ENCODE data around the gene DDX5. TPM values are rescaled to one million over a fixed set of nuclear protein-coding genes. Genes with fewer than 3 reads are reported as not detected.

The DDX5 gene
- total and polyA plus RNA-seq, 2 of the 4 experiments (the other 2 are of a cell fraction): 253 to 781 TPM

DNA sequence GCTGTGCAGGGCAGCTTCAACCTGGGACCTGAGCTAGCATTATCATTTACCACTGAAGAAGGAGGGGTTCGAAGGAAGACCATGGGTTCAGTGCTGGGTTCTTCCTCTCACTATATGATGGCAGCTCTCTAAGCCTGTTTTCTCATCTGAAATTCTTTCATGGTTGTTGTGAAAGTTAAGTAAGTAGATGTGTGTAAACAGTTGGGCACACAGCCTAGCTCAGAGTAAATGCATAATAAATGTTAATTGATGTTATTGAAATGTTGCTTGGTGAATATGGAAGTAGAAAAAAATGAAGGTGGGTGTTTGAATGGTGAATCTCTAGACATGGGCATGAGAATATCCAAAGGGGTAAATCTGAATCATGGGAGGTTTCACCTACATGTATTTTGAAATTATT lies 9.7 kb upstream of the DDX5 start:
- no peak overlapping the region for H2BK5ac ChIP-seq (ENCODE audit: low read depth, low read length, poor library complexity, severe bottlenecking)
- BruUV-seq (replicated peaks): no TSS peak
- H3K9ac ChIP-seq (ENCODE audit: low read depth, low read length): no peak overlapping the region
- no peaks in the 10 kb centered on the region for H3K9me3 ChIP-seq (ENCODE audit: control insufficient read depth, insufficient read depth, low read length)
- intact Hi-C loops (cut with micrococcal nuclease): no loop called here
- ATAC-seq (ENCODE audit: low read depth) (no peak; the same call in 1 of the 2 replicates), DNase-seq (no peak)
- no peaks in the 10 kb centered on the region for H3K27me3 ChIP-seq (ENCODE audit: control insufficient read depth, insufficient read depth, low read length)
- H2AFZ ChIP-seq (replicated peaks; ENCODE audit: low read length, poor library complexity): no peak overlapping the region
- dilution Hi-C loops (cut with HindIII; ENCODE audit: low sequenced_read_pairs, unreplicated experiment): no loop called here
- H3K4me1 ChIP-seq (ENCODE audit: control insufficient read depth, insufficient read depth, low read length): no peaks in the 10 kb centered on the region
- peaks cover 19 to 26% of the 10 kb centered on the region in 2 experiments for H3K79me1 ChIP-seq (ENCODE audit: low read depth in 1 of 2, low read length in 2 of 2)
- no peak overlapping the region for H2BK15ac ChIP-seq (ENCODE audit: low read depth, low read length)
- WGBS, 2 experiments (ENCODE audit: extremely low coverage in 2 of 2, insufficient read length in 1 of 2): no CpG with 5 or more reads among the region's 1 CpG
- H3K23ac ChIP-seq (ENCODE audit: low read depth, low read length): no peak overlapping the region
- no peak overlapping the region for H3K14ac ChIP-seq (replicated peaks; ENCODE audit: low read depth, low read length)
- no peak overlapping the region for H4K5ac ChIP-seq (ENCODE audit: low read depth, low read length)
- no peak overlapping the region for H3K27ac ChIP-seq (ENCODE audit: insufficient read depth, low read length)
- no peak overlapping the region for H3K56ac ChIP-seq (ENCODE audit: extremely low read depth, insufficient read depth, low read length)
- H3K9me1 ChIP-seq (ENCODE audit: insufficient read depth, low read length): no peaks in the 10 kb centered on the region
- no peak overlapping the region for H2BK120ac ChIP-seq (ENCODE audit: low read depth, low read length)
- in situ Hi-C loops (cut with MboI; ENCODE audit: low sequenced_read_pairs): no loop called here
- H3K18ac ChIP-seq (ENCODE audit: low read depth, low read length): no peak overlapping the region
- H3K36me3 ChIP-seq (ENCODE audit: control insufficient read depth, insufficient read depth, low read length): peaks cover 31% of the 10 kb centered on the region
- H3K4ac ChIP-seq (ENCODE audit: low read depth, low read length): no peak overlapping the region
- no peak overlapping the region for H4K8ac ChIP-seq (ENCODE audit: low read depth in 2 of 2, low read length in 2 of 2)
- no peak overlapping the region for H3K4me2 ChIP-seq (ENCODE audit: low read depth, low read length)
- ChIA-PET CTCF (no interaction called here), POLR2A (ENCODE audit: unreplicated experiment) (interaction anchor here (1.3 kb wide), 1 partner anchor 11 kb away, joined by 3 read pairs; no protein-coding TSS in a partner anchor)
- H3K4me3 ChIP-seq (ENCODE audit: insufficient read depth, low read depth, low read length): no peak overlapping the region
- no peak overlapping the region for H2AK5ac ChIP-seq (ENCODE audit: low read depth, low read length)
- TF ChIP-seq, protein P1, sequence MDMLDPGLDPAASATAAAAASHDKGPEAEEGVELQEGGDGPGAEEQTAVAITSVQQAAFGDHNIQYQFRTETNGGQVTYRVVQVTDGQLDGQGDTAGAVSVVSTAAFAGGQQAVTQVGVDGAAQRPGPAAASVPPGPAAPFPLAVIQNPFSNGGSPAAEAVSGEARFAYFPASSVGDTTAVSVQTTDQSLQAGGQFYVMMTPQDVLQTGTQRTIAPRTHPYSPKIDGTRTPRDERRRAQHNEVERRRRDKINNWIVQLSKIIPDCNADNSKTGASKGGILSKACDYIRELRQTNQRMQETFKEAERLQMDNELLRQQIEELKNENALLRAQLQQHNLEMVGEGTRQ (IDR thresholded peaks at IDR 0.05; ENCODE audit: low read depth, low read length): no peak
- TF ChIP-seq POLR2A (IDR thresholded peaks at IDR 0.05; ENCODE audit: low read depth, low read length): no peak; the same call in 1 of the 2 replicates
- TF ChIP-seq MAFK (IDR thresholded peaks at IDR 0.05; ENCODE audit: low read depth, low read length): no peak
- no peak for TF ChIP-seq RFX5 (IDR thresholded peaks at IDR 0.05; ENCODE audit: low read depth, low read length)
- TF ChIP-seq RCOR1 (IDR thresholded peaks at IDR 0.05; ENCODE audit: insufficient replicate concordance, low read length): no peak
- TF ChIP-seq CTCF (conservative IDR thresholded peaks at IDR 0.05; ENCODE audit: low read depth, low read length): no peak
- no peak for TF ChIP-seq FOS (IDR thresholded peaks at IDR 0.05; ENCODE audit: low read depth, low read length)
- TF ChIP-seq NFE2L2 (IDR thresholded peaks at IDR 0.05; ENCODE audit: low read depth, low read length): no peak
- TF ChIP-seq RAD21 (IDR thresholded peaks at IDR 0.05; ENCODE audit: low read length): no peak
- no peak for TF ChIP-seq MAZ (IDR thresholded peaks at IDR 0.05; ENCODE audit: borderline replicate concordance, low read depth, low read length)
- no peak for TF ChIP-seq CEBPB (IDR thresholded peaks at IDR 0.05; ENCODE audit: low read depth, low read length)
- TF ChIP-seq SMC3 (IDR thresholded peaks at IDR 0.05; ENCODE audit: low read depth, low read length): no peak
- TF ChIP-seq, protein P2, sequence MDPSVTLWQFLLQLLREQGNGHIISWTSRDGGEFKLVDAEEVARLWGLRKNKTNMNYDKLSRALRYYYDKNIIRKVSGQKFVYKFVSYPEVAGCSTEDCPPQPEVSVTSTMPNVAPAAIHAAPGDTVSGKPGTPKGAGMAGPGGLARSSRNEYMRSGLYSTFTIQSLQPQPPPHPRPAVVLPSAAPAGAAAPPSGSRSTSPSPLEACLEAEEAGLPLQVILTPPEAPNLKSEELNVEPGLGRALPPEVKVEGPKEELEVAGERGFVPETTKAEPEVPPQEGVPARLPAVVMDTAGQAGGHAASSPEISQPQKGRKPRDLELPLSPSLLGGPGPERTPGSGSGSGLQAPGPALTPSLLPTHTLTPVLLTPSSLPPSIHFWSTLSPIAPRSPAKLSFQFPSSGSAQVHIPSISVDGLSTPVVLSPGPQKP (IDR thresholded peaks at IDR 0.05; ENCODE audit: borderline replicate concordance, low read depth, low read length): no peak
- TF ChIP-seq CHD1 (IDR thresholded peaks at IDR 0.05; ENCODE audit: low read depth, low read length): no peak
- no peak overlapping the region for H4K91ac ChIP-seq (ENCODE audit: insufficient read depth, low read depth, low read length)
- no peak overlapping the region for H2BK20ac ChIP-seq (ENCODE audit: low read depth, low read length)
- no peak overlapping the region for H2AK9ac ChIP-seq (replicated peaks; ENCODE audit: low read depth, low read length, poor library complexity)
- peaks cover 3% of the 10 kb centered on the region; the same call in 1 of the 2 replicates for H4K20me1 ChIP-seq (ENCODE audit: insufficient read depth, low read length)

Data from IMR-90 (cell line).